Measurements from ENCODE around the gene TSEN2. TPM values are rescaled to one million over a fixed set of nuclear protein-coding genes. Genes with fewer than 3 reads are reported as not detected.
"Not testable (repeated sequence)": the region's sequence is repeated elsewhere in the genome, so short reads cannot be mapped to it uniquely, and the experiment has no call there.

TSEN2 gene
- total and polyA plus RNA-seq, 5 donors from 2014 or later: 7.8 to 14.9 (median 9.6) TPM

- no peak for ATAC-seq (ENCODE audit: low read depth in 2 of 2)
- H3K4me1 ChIP-seq (ENCODE audit: control insufficient read depth, insufficient read depth, low read length, poor library complexity, severe bottlenecking): peaks cover 10% of the 10 kb centered on the region
- peak overlapping the region in 2 of 3 donors; percentile 21 to 60 for H3K27ac Mint-ChIP-seq
- no peak for DNase-seq
- H3K36me3 Mint-ChIP-seq: peaks cover 3% of the 10 kb centered on the region
- H3K9me3 ChIP-seq (ENCODE audit: control insufficient read depth in 2 of 2, low read length in 2 of 2): no peaks in the 10 kb centered on the region
- H3K36me3 ChIP-seq (ENCODE audit: control insufficient read depth, insufficient read depth, low read length): no peaks in the 10 kb centered on the region
- no peak overlapping the region for H3K4me3 Mint-ChIP-seq
- H3K9me3 Mint-ChIP-seq: peaks cover 0 to 2% (median 0%) of the 10 kb centered on the region in 7 donors
- no peaks in the 10 kb centered on the region for H3K27me3 Mint-ChIP-seq
- H3K4me1 Mint-ChIP-seq: peaks cover 0 to 22% (median 10%) of the 10 kb centered on the region in 4 donors
- no peak overlapping the region for H3K4me3 ChIP-seq (ENCODE audit: low read depth, low read length)
- no peak overlapping the region for H3K27ac ChIP-seq (ENCODE audit: insufficient read depth, low read length, poor library complexity, severe bottlenecking)
- H3K27me3 ChIP-seq (ENCODE audit: control insufficient read depth, insufficient read depth, low read length): no peaks in the 10 kb centered on the region
Observed at GRCh38 chr3:12463686-12464085, 20.6 kb upstream of the TSEN2 start.

- Mint-ChIP-seq H3K27ac (peak overlapping the region in 2 of 3 donors; percentile 21 to 60), H3K4me1 (peaks cover 0 to 22% (median 10%) of the 10 kb centered on the region in 4 donors), H3K4me3 (no peak overlapping the region), H3K36me3 (peaks cover 3% of the 10 kb centered on the region), H3K9me3 (peaks cover 0 to 2% (median 0%) of the 10 kb centered on the region in 7 donors), H3K27me3 (no peaks in the 10 kb centered on the region)
- Histone ChIP-seq H3K36me3 (ENCODE audit: control insufficient read depth, insufficient read depth, low read length) (no peaks in the 10 kb centered on the region), H3K27me3 (ENCODE audit: control insufficient read depth, insufficient read depth, low read length) (no peaks in the 10 kb centered on the region), H3K27ac (ENCODE audit: insufficient read depth, low read length, poor library complexity, severe bottlenecking) (no peak overlapping the region), H3K4me1 (ENCODE audit: control insufficient read depth, insufficient read depth, low read length, poor library complexity, severe bottlenecking) (peaks cover 10% of the 10 kb centered on the region), H3K4me3 (ENCODE audit: low read depth, low read length) (no peak overlapping the region), H3K9me3 (ENCODE audit: control insufficient read depth in 2 of 2, low read length in 2 of 2) (no peaks in the 10 kb centered on the region)
- ATAC-seq (ENCODE audit: low read depth in 2 of 2) (no peak), DNase-seq (no peak)
Observed at GRCh38 chr3:12464181-12464580, 20.1 kb upstream of the TSEN2 start.

DNA sequence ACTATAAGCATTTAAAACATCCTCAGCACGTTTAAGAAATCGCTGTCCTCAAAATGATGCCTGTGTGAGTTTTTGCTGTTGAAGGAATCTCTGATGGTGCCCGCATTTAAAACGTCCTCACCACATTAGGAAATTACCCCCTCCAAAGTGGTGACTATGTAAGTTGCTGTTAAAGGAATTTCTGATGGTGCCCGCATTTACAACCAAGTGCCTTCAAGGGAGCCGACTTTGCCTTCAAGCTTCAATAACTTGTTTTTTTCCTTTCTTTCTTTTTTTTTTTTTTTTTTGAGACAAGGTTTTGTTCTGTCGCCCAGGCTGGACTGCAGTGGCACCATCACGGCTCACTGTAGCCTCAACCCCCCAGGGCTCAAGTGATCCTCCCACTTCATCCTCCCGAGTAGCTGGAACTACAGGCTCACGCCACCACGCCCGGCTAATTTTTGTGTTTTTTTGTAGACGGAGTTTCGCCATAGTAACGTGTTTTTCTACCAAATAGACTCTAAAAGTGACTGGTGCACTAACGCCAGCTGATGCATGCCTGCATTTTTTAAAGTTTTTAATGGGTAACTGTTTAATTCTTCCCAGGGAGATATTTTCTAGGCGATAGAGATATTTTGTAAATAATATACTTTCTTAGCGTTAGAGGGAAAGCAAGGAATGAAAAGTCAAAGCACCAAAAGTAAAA is 19.0 kb upstream of the TSEN2 start:
- Histone ChIP-seq H3K9me3 (ENCODE audit: control insufficient read depth in 2 of 2, low read length in 2 of 2) (no peaks in the 10 kb centered on the region), H3K27me3 (ENCODE audit: control insufficient read depth, insufficient read depth, low read length) (no peaks in the 10 kb centered on the region), H3K4me3 (ENCODE audit: low read depth, low read length) (no peak overlapping the region), H3K27ac (ENCODE audit: insufficient read depth, low read length, poor library complexity, severe bottlenecking) (no peak overlapping the region), H3K4me1 (ENCODE audit: control insufficient read depth, insufficient read depth, low read length, poor library complexity, severe bottlenecking) (peaks cover 10% of the 10 kb centered on the region), H3K36me3 (ENCODE audit: control insufficient read depth, insufficient read depth, low read length) (no peaks in the 10 kb centered on the region)
- H3K4me3 Mint-ChIP-seq: no peak overlapping the region
- no peak for ATAC-seq (ENCODE audit: low read depth in 2 of 2)
- H3K27ac Mint-ChIP-seq: peak overlapping the region in 1 of 3 donors; percentile 61
- peaks cover 0 to 2% (median 0%) of the 10 kb centered on the region in 7 donors for H3K9me3 Mint-ChIP-seq
- H3K4me1 Mint-ChIP-seq: peaks cover 0 to 22% (median 10%) of the 10 kb centered on the region in 4 donors
- H3K36me3 Mint-ChIP-seq: peaks cover 3% of the 10 kb centered on the region
- H3K27me3 Mint-ChIP-seq: no peaks in the 10 kb centered on the region
- no peak for DNase-seq

GRCh38 chr3:12465836-12466225 is 18.4 kb upstream of the TSEN2 start:
- no peak overlapping the region for H3K4me3 Mint-ChIP-seq
- no peak overlapping the region for H3K27ac Mint-ChIP-seq
- ATAC-seq (ENCODE audit: low read depth in 2 of 2) (no peak), DNase-seq (no peak)
- Histone ChIP-seq H3K27ac (ENCODE audit: insufficient read depth, low read length, poor library complexity, severe bottlenecking) (no peak overlapping the region), H3K36me3 (ENCODE audit: control insufficient read depth, insufficient read depth, low read length) (no peaks in the 10 kb centered on the region), H3K4me1 (ENCODE audit: control insufficient read depth, insufficient read depth, low read length, poor library complexity, severe bottlenecking) (peaks cover 13% of the 10 kb centered on the region), H3K4me3 (ENCODE audit: low read depth, low read length) (no peak overlapping the region), H3K9me3 (ENCODE audit: control insufficient read depth in 2 of 2, low read length in 2 of 2) (no peaks in the 10 kb centered on the region), H3K27me3 (ENCODE audit: control insufficient read depth, insufficient read depth, low read length) (no peaks in the 10 kb centered on the region)
- no peaks in the 10 kb centered on the region for H3K27me3 Mint-ChIP-seq
- H3K36me3 Mint-ChIP-seq: peaks cover 2% of the 10 kb centered on the region
- peaks cover 0 to 2% (median 0%) of the 10 kb centered on the region in 7 donors for H3K9me3 Mint-ChIP-seq
- peaks cover 0 to 24% (median 12%) of the 10 kb centered on the region in 4 donors for H3K4me1 Mint-ChIP-seq

GRCh38 chr3:12467746-12468145 is 16.5 kb upstream of the TSEN2 start:
- no peak overlapping the region for H3K27ac ChIP-seq (ENCODE audit: insufficient read depth, low read length, poor library complexity, severe bottlenecking)
- no peak overlapping the region for H3K27ac Mint-ChIP-seq
- H3K36me3 Mint-ChIP-seq: no peaks in the 10 kb centered on the region
- H3K9me3 ChIP-seq (ENCODE audit: control insufficient read depth in 2 of 2, low read length in 2 of 2): no peaks in the 10 kb centered on the region
- ATAC-seq (ENCODE audit: low read depth in 2 of 2) (no peak), DNase-seq (no peak)
- H3K36me3 ChIP-seq (ENCODE audit: control insufficient read depth, insufficient read depth, low read length): no peaks in the 10 kb centered on the region
- H3K4me1 ChIP-seq (ENCODE audit: control insufficient read depth, insufficient read depth, low read length, poor library complexity, severe bottlenecking): peaks cover 16% of the 10 kb centered on the region
- H3K4me3 Mint-ChIP-seq: no peak overlapping the region
- H3K27me3 ChIP-seq (ENCODE audit: control insufficient read depth, insufficient read depth, low read length): no peaks in the 10 kb centered on the region
- no peaks in the 10 kb centered on the region for H3K27me3 Mint-ChIP-seq
- peaks cover 0 to 2% (median 0%) of the 10 kb centered on the region in 7 donors for H3K9me3 Mint-ChIP-seq
- peaks cover 0 to 27% (median 16%) of the 10 kb centered on the region in 4 donors for H3K4me1 Mint-ChIP-seq
- H3K4me3 ChIP-seq (ENCODE audit: low read depth, low read length): no peak overlapping the region

DNA sequence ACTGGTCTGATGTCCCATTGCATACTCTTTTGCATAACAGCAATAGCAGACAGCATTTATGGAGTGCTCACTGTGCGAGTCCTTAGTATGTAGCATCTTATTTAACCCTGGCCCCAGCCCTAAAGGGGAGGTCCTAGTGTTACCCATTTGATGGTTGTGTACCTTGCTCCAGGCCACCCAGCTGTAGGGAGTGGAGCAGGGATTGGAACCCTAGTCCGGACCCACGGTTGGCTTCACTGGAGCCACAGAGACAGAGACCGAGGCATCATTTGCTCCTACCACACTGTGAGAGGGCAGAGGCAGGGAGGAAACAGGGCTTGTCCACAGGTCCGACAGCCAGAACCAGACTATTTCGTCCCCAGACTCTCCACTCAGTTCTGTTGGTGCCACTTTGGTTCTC is 16.0 kb upstream of the TSEN2 start:
- peak overlapping the region in 1 of 4 donors; percentile 59 for H3K4me3 Mint-ChIP-seq
- H3K36me3 ChIP-seq (ENCODE audit: control insufficient read depth, insufficient read depth, low read length): no peaks in the 10 kb centered on the region
- ATAC-seq (ENCODE audit: low read depth in 2 of 2): no peak
- no peak overlapping the region for H3K27ac Mint-ChIP-seq
- H3K27ac ChIP-seq (ENCODE audit: insufficient read depth, low read length, poor library complexity, severe bottlenecking): no peak overlapping the region
- peaks cover 0 to 2% (median 0%) of the 10 kb centered on the region in 7 donors for H3K9me3 Mint-ChIP-seq
- peaks cover 3 to 29% (median 17%) of the 10 kb centered on the region in 4 donors for H3K4me1 Mint-ChIP-seq
- H3K4me3 ChIP-seq (ENCODE audit: low read depth, low read length): no peak overlapping the region
- peaks cover 20% of the 10 kb centered on the region for H3K4me1 ChIP-seq (ENCODE audit: control insufficient read depth, insufficient read depth, low read length, poor library complexity, severe bottlenecking)
- H3K27me3 ChIP-seq (ENCODE audit: control insufficient read depth, insufficient read depth, low read length): no peaks in the 10 kb centered on the region
- no peak for DNase-seq
- no peaks in the 10 kb centered on the region for H3K36me3 Mint-ChIP-seq
- H3K9me3 ChIP-seq (ENCODE audit: control insufficient read depth in 2 of 2, low read length in 2 of 2): no peaks in the 10 kb centered on the region
- no peaks in the 10 kb centered on the region for H3K27me3 Mint-ChIP-seq

DNA sequence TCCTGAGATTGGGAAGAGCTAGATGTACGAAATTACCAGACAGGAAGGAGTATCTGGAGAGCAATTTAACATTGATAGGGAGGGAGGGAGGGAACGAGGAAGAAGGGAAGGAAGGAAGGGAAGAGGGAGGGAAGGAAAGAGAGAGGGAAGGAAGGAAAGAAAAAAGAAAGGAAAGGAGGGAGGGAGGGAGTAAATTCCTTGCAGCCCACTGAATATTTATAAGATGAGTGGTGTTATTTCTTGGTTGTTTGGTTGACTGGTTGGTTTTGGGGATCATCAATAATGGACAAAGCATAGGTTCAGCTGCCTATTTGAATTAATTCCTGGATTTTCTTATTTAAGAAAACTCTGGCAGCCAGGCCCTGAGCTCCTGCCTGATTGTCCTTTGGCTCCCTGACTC is 15.5 kb upstream of the TSEN2 start:
- no peak overlapping the region for H3K27ac Mint-ChIP-seq

DNA sequence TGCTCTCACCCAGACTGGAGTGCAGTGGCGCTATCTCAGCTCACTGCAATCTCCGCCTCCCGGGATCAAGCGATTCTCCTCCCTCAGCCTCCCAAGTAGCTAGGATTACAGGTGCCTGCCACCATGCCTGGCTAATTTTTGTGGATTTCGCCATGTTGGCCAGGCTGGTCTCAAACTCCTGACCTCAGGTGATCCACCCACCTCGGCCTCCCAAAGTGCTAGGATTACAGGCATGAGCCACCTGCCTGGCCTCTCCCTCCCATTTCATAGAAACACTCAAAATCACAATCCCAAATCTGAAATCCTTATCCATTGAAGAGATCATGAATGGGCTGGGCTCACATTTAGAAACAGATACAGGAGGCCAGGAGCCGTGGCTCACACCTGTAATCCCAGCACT is 15.1 kb upstream of the TSEN2 start:
- H3K9me3 ChIP-seq (ENCODE audit: control insufficient read depth in 2 of 2, low read length in 2 of 2); H3K9me3 Mint-ChIP-seq; H3K27ac ChIP-seq (ENCODE audit: insufficient read depth, low read length, poor library complexity, severe bottlenecking); H3K27me3 Mint-ChIP-seq; H3K4me3 ChIP-seq (ENCODE audit: low read depth, low read length); H3K4me3 Mint-ChIP-seq; H3K27ac Mint-ChIP-seq; H3K36me3 Mint-ChIP-seq; H3K27me3 ChIP-seq (ENCODE audit: control insufficient read depth, insufficient read depth, low read length); H3K36me3 ChIP-seq (ENCODE audit: control insufficient read depth, insufficient read depth, low read length); DNase-seq; ATAC-seq (ENCODE audit: low read depth in 2 of 2): not testable (repeated sequence)
- peaks cover 25% of the 10 kb centered on the region for H3K4me1 ChIP-seq (ENCODE audit: control insufficient read depth, insufficient read depth, low read length, poor library complexity, severe bottlenecking)
- peaks cover 5 to 30% (median 15%) of the 10 kb centered on the region in 4 donors for H3K4me1 Mint-ChIP-seq

More for the DNA sequence above, 15.5 kb upstream of the TSEN2 start:
- Mint-ChIP-seq H3K27me3 (no peaks in the 10 kb centered on the region), H3K4me3 (no peak overlapping the region), H3K4me1 (peaks cover 8 to 30% (median 18%) of the 10 kb centered on the region in 4 donors), H3K36me3 (no peaks in the 10 kb centered on the region), H3K9me3 (peaks cover 0 to 2% (median 0%) of the 10 kb centered on the region in 7 donors)
- ATAC-seq (ENCODE audit: low read depth in 2 of 2): no peak
- H3K27ac ChIP-seq (ENCODE audit: insufficient read depth, low read length, poor library complexity, severe bottlenecking): no peak overlapping the region
- H3K4me3 ChIP-seq (ENCODE audit: low read depth, low read length): no peak overlapping the region
- no peaks in the 10 kb centered on the region for H3K9me3 ChIP-seq (ENCODE audit: control insufficient read depth in 2 of 2, low read length in 2 of 2)
- peaks cover 25% of the 10 kb centered on the region for H3K4me1 ChIP-seq (ENCODE audit: control insufficient read depth, insufficient read depth, low read length, poor library complexity, severe bottlenecking)
- no peaks in the 10 kb centered on the region for H3K27me3 ChIP-seq (ENCODE audit: control insufficient read depth, insufficient read depth, low read length)
- H3K36me3 ChIP-seq (ENCODE audit: control insufficient read depth, insufficient read depth, low read length): no peaks in the 10 kb centered on the region
- DNase-seq: no peak
